ENCODE measurements around the gene PSMG4.

DNA sequence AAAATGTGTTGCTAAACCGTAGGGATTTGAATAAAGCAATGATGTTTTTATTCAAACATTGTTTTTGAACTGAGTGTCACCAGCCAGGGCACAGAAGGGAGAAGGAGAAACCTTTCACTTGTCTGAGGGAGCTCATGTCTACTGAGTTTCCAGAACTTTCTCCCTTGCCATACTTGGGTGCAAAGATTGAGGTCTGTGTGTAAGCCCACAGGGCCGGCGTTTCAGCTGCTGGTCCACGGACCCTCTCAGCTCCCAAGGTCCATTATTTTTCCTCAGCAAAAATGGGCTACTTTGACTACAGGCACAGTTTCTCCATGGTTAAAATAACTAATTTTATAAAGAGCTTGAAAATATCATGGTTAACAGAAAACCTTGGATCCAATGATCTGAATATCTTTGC lies 32.6 kb downstream of the PSMG4 start:
- TF ChIP-seq, protein P1, sequence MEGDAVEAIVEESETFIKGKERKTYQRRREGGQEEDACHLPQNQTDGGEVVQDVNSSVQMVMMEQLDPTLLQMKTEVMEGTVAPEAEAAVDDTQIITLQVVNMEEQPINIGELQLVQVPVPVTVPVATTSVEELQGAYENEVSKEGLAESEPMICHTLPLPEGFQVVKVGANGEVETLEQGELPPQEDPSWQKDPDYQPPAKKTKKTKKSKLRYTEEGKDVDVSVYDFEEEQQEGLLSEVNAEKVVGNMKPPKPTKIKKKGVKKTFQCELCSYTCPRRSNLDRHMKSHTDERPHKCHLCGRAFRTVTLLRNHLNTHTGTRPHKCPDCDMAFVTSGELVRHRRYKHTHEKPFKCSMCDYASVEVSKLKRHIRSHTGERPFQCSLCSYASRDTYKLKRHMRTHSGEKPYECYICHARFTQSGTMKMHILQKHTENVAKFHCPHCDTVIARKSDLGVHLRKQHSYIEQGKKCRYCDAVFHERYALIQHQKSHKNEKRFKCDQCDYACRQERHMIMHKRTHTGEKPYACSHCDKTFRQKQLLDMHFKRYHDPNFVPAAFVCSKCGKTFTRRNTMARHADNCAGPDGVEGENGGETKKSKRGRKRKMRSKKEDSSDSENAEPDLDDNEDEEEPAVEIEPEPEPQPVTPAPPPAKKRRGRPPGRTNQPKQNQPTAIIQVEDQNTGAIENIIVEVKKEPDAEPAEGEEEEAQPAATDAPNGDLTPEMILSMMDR (IDR thresholded peaks at IDR 0.05), result no peak
- TF ChIP-seq POLR2AphosphoS5 (IDR thresholded peaks at IDR 0.05) (no peak), POLR2A (IDR thresholded peaks at IDR 0.05) (no peak)

All from transverse colon (tissue), 4 donors.